ENCODE data around the gene MRPL46. TPM values are rescaled to one million over a fixed set of nuclear protein-coding genes. Genes with fewer than 3 reads are reported as not detected.

Gene MRPL46
- total RNA-seq, 1 donor from 2014 or later: 24.9 TPM

DNA sequence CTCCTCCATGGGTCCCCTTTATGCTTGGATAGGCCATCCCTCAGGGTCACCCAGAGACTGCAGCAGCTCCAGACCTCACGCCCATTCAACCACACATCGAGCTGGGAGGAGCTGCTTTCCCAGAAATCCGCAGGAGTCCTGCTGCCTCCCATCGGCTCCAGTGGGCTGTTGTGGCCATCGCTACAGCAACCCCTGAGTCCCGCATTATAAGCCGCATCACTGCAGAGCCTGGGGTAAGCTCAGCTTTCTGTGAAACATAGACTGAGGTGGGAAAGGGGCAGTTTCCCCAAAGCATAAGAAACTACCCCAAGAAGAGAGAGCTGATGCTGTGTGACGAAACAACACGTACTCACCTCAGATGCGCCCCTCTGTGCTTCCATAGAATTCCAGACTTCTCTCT lies 35.7 kb downstream of the MRPL46 start:
- Mint-ChIP-seq H3K36me3 (ENCODE audit: insufficient read depth) (no peaks in the 10 kb centered on the region), H3K9me3 (ENCODE audit: low read depth) (no peaks in the 10 kb centered on the region), H3K4me1 (ENCODE audit: low read depth) (no peaks in the 10 kb centered on the region), H3K4me3 (ENCODE audit: low read depth) (no peak overlapping the region), H3K27ac (no peak overlapping the region), H3K27me3 (peaks cover 39% of the 10 kb centered on the region)
- no peak for DNase-seq (ENCODE audit: low spot score, unreplicated experiment)
- TF ChIP-seq, protein P1, sequence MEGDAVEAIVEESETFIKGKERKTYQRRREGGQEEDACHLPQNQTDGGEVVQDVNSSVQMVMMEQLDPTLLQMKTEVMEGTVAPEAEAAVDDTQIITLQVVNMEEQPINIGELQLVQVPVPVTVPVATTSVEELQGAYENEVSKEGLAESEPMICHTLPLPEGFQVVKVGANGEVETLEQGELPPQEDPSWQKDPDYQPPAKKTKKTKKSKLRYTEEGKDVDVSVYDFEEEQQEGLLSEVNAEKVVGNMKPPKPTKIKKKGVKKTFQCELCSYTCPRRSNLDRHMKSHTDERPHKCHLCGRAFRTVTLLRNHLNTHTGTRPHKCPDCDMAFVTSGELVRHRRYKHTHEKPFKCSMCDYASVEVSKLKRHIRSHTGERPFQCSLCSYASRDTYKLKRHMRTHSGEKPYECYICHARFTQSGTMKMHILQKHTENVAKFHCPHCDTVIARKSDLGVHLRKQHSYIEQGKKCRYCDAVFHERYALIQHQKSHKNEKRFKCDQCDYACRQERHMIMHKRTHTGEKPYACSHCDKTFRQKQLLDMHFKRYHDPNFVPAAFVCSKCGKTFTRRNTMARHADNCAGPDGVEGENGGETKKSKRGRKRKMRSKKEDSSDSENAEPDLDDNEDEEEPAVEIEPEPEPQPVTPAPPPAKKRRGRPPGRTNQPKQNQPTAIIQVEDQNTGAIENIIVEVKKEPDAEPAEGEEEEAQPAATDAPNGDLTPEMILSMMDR (IDR thresholded peaks at IDR 0.05; ENCODE audit: unreplicated experiment): no peak

DNA sequence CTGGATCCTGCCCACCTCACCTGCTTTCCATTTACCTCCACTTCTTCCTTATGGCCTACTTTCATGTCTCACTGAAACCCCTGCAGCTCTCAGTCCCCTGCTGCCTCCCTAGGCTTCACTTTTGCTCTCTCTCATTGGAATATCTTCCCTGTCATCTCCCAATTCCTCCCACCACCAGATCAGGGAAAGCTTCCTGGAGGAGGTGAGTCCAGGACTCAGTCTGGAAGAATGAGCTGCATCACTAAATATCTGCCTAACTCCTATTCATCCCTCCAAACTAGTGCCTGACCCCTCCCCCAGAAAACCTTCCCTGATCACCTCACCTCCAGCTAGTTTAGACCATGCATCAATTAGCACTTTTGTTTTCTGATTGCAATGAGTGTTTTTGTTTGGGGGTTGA lies 37.1 kb downstream of the MRPL46 start:
- no peaks in the 10 kb centered on the region for H3K9me3 Mint-ChIP-seq (ENCODE audit: low read depth)
- no peak overlapping the region for H3K27ac Mint-ChIP-seq
- no peak for DNase-seq (ENCODE audit: low spot score, unreplicated experiment)
- no peaks in the 10 kb centered on the region for H3K4me1 Mint-ChIP-seq (ENCODE audit: low read depth)
- TF ChIP-seq, protein P1 (IDR thresholded peaks at IDR 0.05; ENCODE audit: unreplicated experiment): no peak
- H3K27me3 Mint-ChIP-seq: peaks cover 48% of the 10 kb centered on the region
- H3K36me3 Mint-ChIP-seq (ENCODE audit: insufficient read depth): no peaks in the 10 kb centered on the region
- H3K4me3 Mint-ChIP-seq (ENCODE audit: low read depth): no peak overlapping the region

DNA sequence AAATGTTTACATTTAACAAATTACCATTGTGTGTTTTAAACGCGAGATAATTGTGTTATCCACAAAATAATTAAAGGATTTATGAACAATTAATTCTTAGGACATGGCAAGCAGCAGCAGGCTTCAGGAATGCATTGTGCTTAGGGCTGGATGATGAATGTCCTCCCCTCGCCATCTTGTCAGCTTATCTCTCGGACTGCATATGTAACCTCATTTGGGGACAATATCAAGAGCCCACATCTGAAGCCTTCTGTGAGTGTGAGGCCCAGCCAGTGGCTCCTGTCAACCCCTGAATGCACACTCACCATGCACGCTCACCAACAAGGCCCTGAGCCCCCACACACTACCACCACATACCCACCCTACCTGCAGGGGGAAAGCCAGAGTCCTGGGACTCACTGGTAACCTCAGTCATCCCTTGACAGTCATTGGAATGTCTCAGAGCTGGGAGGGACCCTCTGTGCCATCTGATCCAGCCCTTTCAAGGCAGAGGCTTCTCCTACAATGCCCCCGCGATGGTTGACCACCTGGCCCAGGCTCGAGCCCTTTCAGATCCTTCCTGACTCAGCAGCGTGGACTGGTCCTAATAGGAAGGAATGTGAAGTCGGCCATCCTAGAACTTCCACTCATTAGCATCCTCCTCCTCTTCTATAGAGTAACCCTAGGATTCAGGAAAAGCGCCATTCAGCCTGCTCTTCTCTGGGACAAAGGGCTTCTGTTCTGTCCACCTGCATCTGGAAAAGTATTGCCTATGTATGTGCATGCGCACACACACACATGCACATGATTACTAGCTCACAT lies 38.2 kb downstream of the MRPL46 start:
- no peak overlapping the region for H3K4me3 Mint-ChIP-seq (ENCODE audit: low read depth)
- no peaks in the 10 kb centered on the region for H3K9me3 Mint-ChIP-seq (ENCODE audit: low read depth)
- DNase-seq (ENCODE audit: low spot score, unreplicated experiment): no peak
- H3K27me3 Mint-ChIP-seq: peaks cover 48% of the 10 kb centered on the region
- no peak overlapping the region for H3K27ac Mint-ChIP-seq
- TF ChIP-seq, protein P1 (IDR thresholded peaks at IDR 0.05; ENCODE audit: unreplicated experiment): no peak
- H3K4me1 Mint-ChIP-seq (ENCODE audit: low read depth): no peaks in the 10 kb centered on the region
- H3K36me3 Mint-ChIP-seq (ENCODE audit: insufficient read depth): no peaks in the 10 kb centered on the region

DNA sequence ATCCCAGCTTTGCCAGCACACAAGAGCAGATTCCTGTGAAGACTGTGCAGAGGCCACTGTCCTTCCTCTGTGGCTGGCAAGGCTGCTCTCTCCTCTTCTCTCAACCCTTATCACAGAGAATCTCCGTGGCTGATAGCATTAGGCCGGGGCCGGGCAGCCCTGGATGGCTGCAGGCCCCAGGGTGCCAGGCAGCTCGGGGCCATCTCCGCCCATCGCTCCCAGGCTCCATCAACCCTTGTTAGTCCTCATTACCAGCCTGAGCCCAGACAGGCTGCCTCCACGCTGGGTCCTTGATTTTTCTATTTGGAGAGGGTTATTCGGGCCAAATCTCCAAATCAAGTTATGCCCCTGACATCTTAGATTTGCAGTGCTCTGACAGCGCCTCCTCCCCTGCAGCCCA lies 39.1 kb downstream of the MRPL46 start:
- Mint-ChIP-seq H3K4me1 (ENCODE audit: low read depth) (no peaks in the 10 kb centered on the region), H3K36me3 (ENCODE audit: insufficient read depth) (no peaks in the 10 kb centered on the region), H3K27ac (no peak overlapping the region), H3K4me3 (ENCODE audit: low read depth) (no peak overlapping the region), H3K9me3 (ENCODE audit: low read depth) (no peaks in the 10 kb centered on the region), H3K27me3 (peaks cover 42% of the 10 kb centered on the region)
- TF ChIP-seq, protein P1 (IDR thresholded peaks at IDR 0.05; ENCODE audit: unreplicated experiment): no peak
- no peak for DNase-seq (ENCODE audit: low spot score, unreplicated experiment)

DNA sequence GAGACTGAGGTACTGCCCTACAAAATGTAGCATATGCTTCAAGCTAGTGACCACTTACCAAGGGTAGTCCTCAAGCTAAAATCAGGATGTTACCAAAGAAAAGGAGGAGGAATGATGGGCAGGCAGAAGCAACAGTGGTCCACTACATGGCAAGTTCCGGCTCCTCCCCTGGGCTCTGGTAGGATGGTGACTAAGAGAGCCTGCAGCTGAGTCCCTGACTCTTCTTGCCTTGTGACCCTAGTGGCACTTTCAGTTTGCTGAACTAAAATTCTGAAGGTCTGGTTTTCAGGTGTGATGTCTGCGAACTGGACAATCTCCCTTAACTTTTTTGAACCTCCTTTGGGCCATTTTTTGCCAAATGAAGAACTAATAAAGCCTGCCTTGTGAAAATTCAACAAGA lies 40.9 kb downstream of the MRPL46 start:
- Mint-ChIP-seq H3K4me3 (ENCODE audit: low read depth) (no peak overlapping the region), H3K36me3 (ENCODE audit: insufficient read depth) (no peaks in the 10 kb centered on the region), H3K27ac (no peak overlapping the region), H3K9me3 (ENCODE audit: low read depth) (no peaks in the 10 kb centered on the region), H3K27me3 (peaks cover 38% of the 10 kb centered on the region), H3K4me1 (ENCODE audit: low read depth) (no peaks in the 10 kb centered on the region)
- TF ChIP-seq, protein P1 (IDR thresholded peaks at IDR 0.05; ENCODE audit: unreplicated experiment): no peak
- no peak for DNase-seq (ENCODE audit: low spot score, unreplicated experiment)
